T-helper 17 cell (primary cell): ENCODE data around the gene COPA. TPM values are rescaled to one million over a fixed set of nuclear protein-coding genes. Genes with fewer than 3 reads are reported as not detected.

Experiments
- ATAC-seq: fragments of 150-1000 bp; cut with Tn5 transposase; 2 replicates; pipeline ENCODE4 v1.10.0; 2021; ENCODE audit warnings: mild to moderate bottlenecking, moderate library complexity
- DNase-seq, 3 donors: peaks; one replicate each; pipeline versions ENCODE4 v3.0.0 to v3.0.0-alpha.2; 2020 to 2021
- H3K9me3 ChIP-seq: one replicate; pipeline ENCODE4 v1.7.0; 2013; ENCODE audit warnings: low read length, mild to moderate bottlenecking; ENCODE audit not compliant: control insufficient read depth, poor library complexity, severe bottlenecking
- H3K27ac Mint-ChIP-seq: one replicate; pipeline ENCODE4 v1.8.0; 2022; ENCODE audit warnings: mild to moderate bottlenecking, moderate library complexity, mixed read lengths
- H3K27me3 Mint-ChIP-seq: one replicate; pipeline ENCODE4 v1.8.0; 2022; ENCODE audit warnings: mixed read lengths
- H3K36me3 Mint-ChIP-seq: one replicate; pipeline ENCODE4 v1.8.0; 2022; ENCODE audit warnings: low read depth, mixed read lengths
- H3K4me1 Mint-ChIP-seq: one replicate; pipeline ENCODE4 v1.8.0; 2022; ENCODE audit warnings: mild to moderate bottlenecking, mixed read lengths
- H3K4me3 Mint-ChIP-seq: one replicate; pipeline ENCODE4 v1.8.0; 2022; ENCODE audit warnings: mild to moderate bottlenecking, moderate library complexity, mixed read lengths
- total RNA-seq, 4 donors: library from RNA in 2 of 4; stranded (reverse) in 2 of 4; gene quantifications; one replicate each; pipeline ENCODE4 v1.2.3 and lab custom pipeline; 2022 to 2026

Gene COPA
- total RNA-seq, 2 donors from 2014 or later, result 122 to 143 TPM

- peaks cover 7% of the 10 kb centered on the region for H3K36me3 Mint-ChIP-seq
- no peak overlapping the region for H3K27ac Mint-ChIP-seq
- DNase-seq (no peak), ATAC-seq (no peak)
- H3K4me1 Mint-ChIP-seq, result peaks cover 11% of the 10 kb centered on the region
- H3K4me3 Mint-ChIP-seq, result peak overlapping the region; percentile 79
- H3K9me3 ChIP-seq, result no peaks in the 10 kb centered on the region
- H3K27me3 Mint-ChIP-seq, result no peaks in the 10 kb centered on the region
Measured at GRCh38 chr1:160239582-160240299, 103.3 kb downstream of the COPA start.

Other genes with a start within 250 kb of the COPA start
- 10 to 100 TPM; 29.3 to 36.8 TPM for gene IGSF8, start 244.6 kb downstream of the COPA start, total RNA-seq
- not detected for gene ATP1A2, start 227.5 kb downstream of the COPA start, total RNA-seq
- gene ATP1A4, start 191.6 kb downstream of the COPA start, total RNA-seq, result under 1 TPM in 1 of 2 donors, not detected in 1; 0.27 TPM
- gene CASQ1, start 152.7 kb downstream of the COPA start, total RNA-seq, result not detected
- 10 to 100 TPM; 19.6 to 21.6 TPM for gene PEA15, start 137.9 kb downstream of the COPA start, total RNA-seq
- 100 to 1,000 TPM; 167 to 178 TPM for gene DCAF8, start 80.7 kb downstream of the COPA start, total RNA-seq
- gene PEX19, start 58.1 kb downstream of the COPA start, total RNA-seq, result 10 to 100 TPM; 28.9 to 34.7 TPM
- gene NCSTN, start 133 bp upstream of the COPA start, total RNA-seq, result 10 to 100 TPM; 63.3 to 65.6 TPM
- gene NHLH1, start 23.8 kb upstream of the COPA start, total RNA-seq, result under 1 TPM; 0.17 to 0.21 TPM
- not detected for gene VANGL2, start 57.3 kb upstream of the COPA start, total RNA-seq
- gene SLAMF6, start 180.0 kb upstream of the COPA start, total RNA-seq, result 10 to 100 TPM; 24.8 to 38.0 TPM
- 10 to 100 TPM; 66.2 to 71.6 TPM for gene CD84, start 236.2 kb upstream of the COPA start, total RNA-seq